HepG2 (cell line): Measurements from ENCODE around the gene GZF1. TPM values are rescaled to one million over a fixed set of nuclear protein-coding genes. Genes with fewer than 3 reads are reported as not detected.

Experiments
- CBFB ChIP-seq: sonication (generic); formaldehyde crosslinking; IDR thresholded peaks from 2 replicates; pipeline ENCODE4 v1.4.0; 2020; ENCODE audit warnings: missing genetic modification reagents
- HMGA1 ChIP-seq: sonication (generic); formaldehyde crosslinking; conservative IDR thresholded peaks from 2 replicates; pipeline ENCODE4 v1.4.0; 2020; ENCODE audit warnings: missing genetic modification reagents
- ISX ChIP-seq: sonication (generic); formaldehyde crosslinking; conservative IDR thresholded peaks from 2 replicates; pipeline ENCODE4 v1.5.0; 2020; ENCODE audit warnings: missing genetic modification reagents
- KDM3A ChIP-seq: IDR thresholded peaks from 2 replicates; pipeline ENCODE4 v1.6.1; 2018; ENCODE audit warnings: low read depth, missing compliant biosample characterization
- MAFK ChIP-seq, 2 experiments: IDR thresholded peaks in 1 of 2; conservative IDR thresholded peaks in 1 of 2; 2 replicates each; pipeline ENCODE4 v1.6.1; 2011; ENCODE audit warnings: improper control_type of control experiment in 2 of 2, low read length in 2 of 2
- NFIC ChIP-seq: IDR thresholded peaks from 2 replicates; pipeline ENCODE4 v1.6.1; 2012; ENCODE audit warnings: mild to moderate bottlenecking, low read length, inconsistent platforms
- PAX8 ChIP-seq: sonication (generic); formaldehyde crosslinking; IDR thresholded peaks from 2 replicates; pipeline ENCODE4 v1.8.0; 2022; ENCODE audit warnings: mild to moderate bottlenecking, missing genetic modification reagents, borderline replicate concordance
- RARG ChIP-seq: sonication (generic); formaldehyde crosslinking; IDR thresholded peaks from 2 replicates; pipeline ENCODE4 v1.4.0; 2020; ENCODE audit warnings: low read depth, mild to moderate bottlenecking, missing genetic modification reagents
- SIN3A ChIP-seq: IDR thresholded peaks from 2 replicates; pipeline ENCODE4 v1.6.1; 2011; ENCODE audit warnings: low read depth, mild to moderate bottlenecking, control low read depth, low read length, borderline replicate concordance
- SMYD3 ChIP-seq: sonication (generic); formaldehyde crosslinking; IDR thresholded peaks from 2 replicates; pipeline ENCODE4 v1.8.1; 2023; ENCODE audit warnings: mild to moderate bottlenecking, missing genetic modification reagents
- SOX5 ChIP-seq: IDR thresholded peaks from 2 replicates; pipeline ENCODE4 v1.6.1; 2016; ENCODE audit warnings: borderline replicate concordance
- SRF ChIP-seq: IDR thresholded peaks from 2 replicates; pipeline ENCODE4 v1.6.1; 2011; ENCODE audit warnings: mild to moderate bottlenecking, low read depth, low read length, moderate library complexity
- SRSF4 ChIP-seq: fragments of 200-400 bp; formaldehyde crosslinking; IDR thresholded peaks from one replicate; pipeline ENCODE4 v1.6.1; 2018; ENCODE audit warnings: mild to moderate bottlenecking, low read depth, low read length, moderate library complexity; ENCODE audit not compliant: poor library complexity, severe bottlenecking
- SRSF9 ChIP-seq: fragments of 200-400 bp; formaldehyde crosslinking; IDR thresholded peaks from 2 replicates; pipeline ENCODE4 v1.6.1; 2018; ENCODE audit warnings: borderline replicate concordance, mild to moderate bottlenecking, low read depth, low read length; ENCODE audit not compliant: insufficient read depth, poor library complexity, severe bottlenecking
- ZNF44 ChIP-seq: sonication (generic); formaldehyde crosslinking; IDR thresholded peaks from 2 replicates; pipeline ENCODE4 v1.5.1; 2020; ENCODE audit warnings: mild to moderate bottlenecking, missing genetic modification reagents
- ZNF460 ChIP-seq: sonication (generic); formaldehyde crosslinking; IDR thresholded peaks from 2 replicates; pipeline ENCODE4 v1.5.1; 2020; ENCODE audit warnings: missing genetic modification reagents, mild to moderate bottlenecking, borderline replicate concordance
- polyA plus RNA-seq, 8 experiments: library from polyadenylated mRNA; depleted of rRNA in 3 of 8; stranded (reverse) in 7 of 8; unstranded in 1 of 8; fragments of >200 nt; fragmentation: Illumina TruSeq in 4 of 8; extraction: Trizol in 4 of 8; gene quantifications; 2 replicates each; pipeline versions ENCODE4 v1.2.1 to v1.2.3, GENCODE V29; 2011 to 2016; ENCODE audit warnings: low read depth in 4 of 8, missing spikeins in 1 of 8, mixed read lengths in 1 of 8; ENCODE audit not compliant: insufficient read depth in 1 of 8
- total RNA-seq, 5 experiments: library from RNA; depleted of rRNA; stranded (reverse); fragments of >200 nt; fragmentation: Illumina TruSeq; extraction: Trizol; gene quantifications; 2 replicates each; pipeline ENCODE4 v1.2.3, GENCODE V29; 2016; ENCODE audit warnings: low read depth in 1 of 5
- TF ChIP-seq, protein P1 (sequence below): sonication (generic); formaldehyde crosslinking; IDR thresholded peaks from 2 replicates; pipeline ENCODE4 v1.4.0; 2020; ENCODE audit warnings: missing genetic modification reagents, borderline replicate concordance
- TF ChIP-seq, protein P2 (sequence below): sonication (generic); formaldehyde crosslinking; IDR thresholded peaks from 2 replicates; pipeline ENCODE4 v1.8.0; 2022; ENCODE audit warnings: missing genetic modification reagents, mild to moderate bottlenecking, inconsistent platforms, borderline replicate concordance
- TF ChIP-seq, protein P3 (sequence below): sonication (generic); formaldehyde crosslinking; IDR thresholded peaks from 2 replicates; pipeline ENCODE4 v1.5.0; 2020; ENCODE audit warnings: missing genetic modification reagents
- TF ChIP-seq, protein P4 (sequence below): sonication (generic); formaldehyde crosslinking; IDR thresholded peaks from 2 replicates; pipeline ENCODE4 v1.5.0; 2020; ENCODE audit warnings: mild to moderate bottlenecking, missing genetic modification reagents, borderline replicate concordance
- TF ChIP-seq, protein P5 (sequence below): sonication (generic); formaldehyde crosslinking; IDR thresholded peaks from 2 replicates; pipeline ENCODE4 v1.5.0; 2020; ENCODE audit warnings: missing genetic modification reagents

Gene GZF1
- total and polyA plus RNA-seq, 2 of the 13 experiments (the other 11 are each of a cell fraction or from before 2014, with no cell fraction given): 16.9 to 26.0 TPM

DNA sequence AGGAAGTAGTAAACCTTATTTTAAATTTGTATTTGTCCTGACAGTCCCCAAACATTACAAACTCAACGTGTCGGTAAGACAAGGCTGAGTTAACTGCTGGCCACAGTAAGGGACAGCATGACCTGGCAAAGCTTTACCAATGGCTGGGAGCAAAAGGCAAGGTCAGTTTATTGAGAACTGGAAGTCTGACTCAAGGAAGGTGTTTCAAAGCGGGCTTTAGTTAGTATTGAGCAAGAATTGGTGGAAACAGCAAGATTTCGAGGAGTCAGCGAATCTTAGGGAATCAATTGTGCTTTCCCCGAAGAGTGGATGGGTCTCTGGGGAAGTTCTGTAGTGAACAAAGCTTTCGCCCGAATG lies 885 bp upstream of the GZF1 start (continued):
- TF ChIP-seq SIN3A (0 out of 2 replicates have a peak, but pooled peaks have one; percentile 17), SOX5 (CRISPR knock-in tag) (no peak), ZNF44 (no peak), PAX8 (CRISPR knock-in tag) (no peak), HMGA1 (no peak), SRF (no peak), SRSF4 (no peak), SMYD3 (CRISPR knock-in tag) (no peak), SRSF9 (no peak), CBFB (no peak), NFIC (0 out of 2 replicates have a peak, but pooled peaks have one; percentile 42), MAFK (conservative IDR thresholded peaks at IDR 0.05 in 1 of 2, IDR thresholded peaks at IDR 0.05 in 1 of 2; ENCODE audit: low read length in 2 of 2) (peak; percentile 96 to 98), ISX (CRISPR knock-in tag) (no peak), ZNF460 (no peak), KDM3A (no peak), RARG (CRISPR knock-in tag) (no peak)
- TF ChIP-seq, protein P1, sequence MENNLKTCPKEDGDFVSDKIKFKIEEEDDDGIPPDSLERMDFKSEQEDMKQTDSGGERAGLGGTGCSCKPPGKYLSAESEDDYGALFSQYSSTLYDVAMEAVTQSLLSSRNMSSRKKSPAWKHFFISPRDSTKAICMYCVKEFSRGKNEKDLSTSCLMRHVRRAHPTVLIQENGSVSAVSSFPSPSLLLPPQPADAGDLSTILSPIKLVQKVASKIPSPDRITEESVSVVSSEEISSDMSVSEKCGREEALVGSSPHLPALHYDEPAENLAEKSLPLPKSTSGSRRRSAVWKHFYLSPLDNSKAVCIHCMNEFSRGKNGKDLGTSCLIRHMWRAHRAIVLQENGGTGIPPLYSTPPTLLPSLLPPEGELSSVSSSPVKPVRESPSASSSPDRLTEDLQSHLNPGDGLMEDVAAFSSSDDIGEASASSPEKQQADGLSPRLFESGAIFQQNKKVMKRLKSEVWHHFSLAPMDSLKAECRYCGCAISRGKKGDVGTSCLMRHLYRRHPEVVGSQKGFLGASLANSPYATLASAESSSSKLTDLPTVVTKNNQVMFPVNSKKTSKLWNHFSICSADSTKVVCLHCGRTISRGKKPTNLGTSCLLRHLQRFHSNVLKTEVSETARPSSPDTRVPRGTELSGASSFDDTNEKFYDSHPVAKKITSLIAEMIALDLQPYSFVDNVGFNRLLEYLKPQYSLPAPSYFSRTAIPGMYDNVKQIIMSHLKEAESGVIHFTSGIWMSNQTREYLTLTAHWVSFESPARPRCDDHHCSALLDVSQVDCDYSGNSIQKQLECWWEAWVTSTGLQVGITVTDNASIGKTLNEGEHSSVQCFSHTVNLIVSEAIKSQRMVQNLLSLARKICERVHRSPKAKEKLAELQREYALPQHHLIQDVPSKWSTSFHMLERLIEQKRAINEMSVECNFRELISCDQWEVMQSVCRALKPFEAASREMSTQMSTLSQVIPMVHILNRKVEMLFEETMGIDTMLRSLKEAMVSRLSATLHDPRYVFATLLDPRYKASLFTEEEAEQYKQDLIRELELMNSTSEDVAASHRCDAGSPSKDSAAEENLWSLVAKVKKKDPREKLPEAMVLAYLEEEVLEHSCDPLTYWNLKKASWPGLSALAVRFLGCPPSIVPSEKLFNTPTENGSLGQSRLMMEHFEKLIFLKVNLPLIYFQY (CRISPR knock-in tag): no peak
- TF ChIP-seq, protein P2, sequence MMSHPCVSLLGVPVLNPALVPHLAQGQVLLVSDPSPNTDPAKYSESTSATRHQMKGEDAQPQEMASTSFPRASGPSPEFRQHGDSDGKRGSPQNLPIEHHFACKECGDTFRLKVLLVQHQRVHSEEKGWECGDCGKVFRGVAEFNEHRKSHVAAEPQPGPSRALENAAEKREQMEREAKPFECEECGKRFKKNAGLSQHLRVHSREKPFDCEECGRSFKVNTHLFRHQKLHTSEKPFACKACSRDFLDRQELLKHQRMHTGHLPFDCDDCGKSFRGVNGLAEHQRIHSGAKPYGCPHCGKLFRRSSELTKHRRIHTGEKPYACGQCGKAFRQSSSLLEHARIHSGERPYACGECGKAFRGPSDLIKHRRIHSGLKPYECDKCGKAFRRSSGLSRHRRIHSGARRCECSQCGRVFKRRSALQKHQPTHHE (CRISPR knock-in tag): no peak
- TF ChIP-seq, protein P3, sequence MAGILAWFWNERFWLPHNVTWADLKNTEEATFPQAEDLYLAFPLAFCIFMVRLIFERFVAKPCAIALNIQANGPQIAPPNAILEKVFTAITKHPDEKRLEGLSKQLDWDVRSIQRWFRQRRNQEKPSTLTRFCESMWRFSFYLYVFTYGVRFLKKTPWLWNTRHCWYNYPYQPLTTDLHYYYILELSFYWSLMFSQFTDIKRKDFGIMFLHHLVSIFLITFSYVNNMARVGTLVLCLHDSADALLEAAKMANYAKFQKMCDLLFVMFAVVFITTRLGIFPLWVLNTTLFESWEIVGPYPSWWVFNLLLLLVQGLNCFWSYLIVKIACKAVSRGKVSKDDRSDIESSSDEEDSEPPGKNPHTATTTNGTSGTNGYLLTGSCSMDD (CRISPR knock-in tag): no peak
- TF ChIP-seq, protein P4, sequence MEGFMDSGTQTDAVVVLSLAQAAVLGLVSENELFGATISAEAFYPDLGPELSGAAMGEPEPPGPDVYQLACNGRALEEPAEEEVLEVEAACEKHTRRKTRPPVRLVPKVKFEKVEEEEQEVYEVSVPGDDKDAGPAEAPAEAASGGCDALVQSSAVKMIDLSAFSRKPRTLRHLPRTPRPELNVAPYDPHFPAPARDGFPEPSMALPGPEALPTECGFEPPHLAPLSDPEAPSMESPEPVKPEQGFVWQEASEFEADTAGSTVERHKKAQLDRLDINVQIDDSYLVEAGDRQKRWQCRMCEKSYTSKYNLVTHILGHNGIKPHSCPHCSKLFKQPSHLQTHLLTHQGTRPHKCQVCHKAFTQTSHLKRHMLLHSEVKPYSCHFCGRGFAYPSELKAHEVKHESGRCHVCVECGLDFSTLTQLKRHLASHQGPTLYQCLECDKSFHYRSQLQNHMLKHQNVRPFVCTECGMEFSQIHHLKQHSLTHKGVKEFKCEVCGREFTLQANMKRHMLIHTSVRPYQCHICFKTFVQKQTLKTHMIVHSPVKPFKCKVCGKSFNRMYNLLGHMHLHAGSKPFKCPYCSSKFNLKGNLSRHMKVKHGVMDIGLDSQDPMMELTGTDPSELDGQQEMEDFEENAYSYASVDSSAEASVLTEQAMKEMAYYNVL (CRISPR knock-in tag): no peak
- TF ChIP-seq, protein P5, sequence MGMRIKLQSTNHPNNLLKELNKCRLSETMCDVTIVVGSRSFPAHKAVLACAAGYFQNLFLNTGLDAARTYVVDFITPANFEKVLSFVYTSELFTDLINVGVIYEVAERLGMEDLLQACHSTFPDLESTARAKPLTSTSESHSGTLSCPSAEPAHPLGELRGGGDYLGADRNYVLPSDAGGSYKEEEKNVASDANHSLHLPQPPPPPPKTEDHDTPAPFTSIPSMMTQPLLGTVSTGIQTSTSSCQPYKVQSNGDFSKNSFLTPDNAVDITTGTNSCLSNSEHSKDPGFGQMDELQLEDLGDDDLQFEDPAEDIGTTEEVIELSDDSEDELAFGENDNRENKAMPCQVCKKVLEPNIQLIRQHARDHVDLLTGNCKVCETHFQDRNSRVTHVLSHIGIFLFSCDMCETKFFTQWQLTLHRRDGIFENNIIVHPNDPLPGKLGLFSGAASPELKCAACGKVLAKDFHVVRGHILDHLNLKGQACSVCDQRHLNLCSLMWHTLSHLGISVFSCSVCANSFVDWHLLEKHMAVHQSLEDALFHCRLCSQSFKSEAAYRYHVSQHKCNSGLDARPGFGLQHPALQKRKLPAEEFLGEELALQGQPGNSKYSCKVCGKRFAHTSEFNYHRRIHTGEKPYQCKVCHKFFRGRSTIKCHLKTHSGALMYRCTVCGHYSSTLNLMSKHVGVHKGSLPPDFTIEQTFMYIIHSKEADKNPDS (CRISPR knock-in tag): no peak
